MCF 10A (cell line): ENCODE data around the gene PLIN5. TPM values are rescaled to one million over a fixed set of nuclear protein-coding genes. Genes with fewer than 3 reads are reported as not detected.

ENCODE experiments used
- BruUV-seq: library from RNA; stranded (reverse); fragments of 400-500 nt; replicated peaks from 2 replicates; lab custom pipeline; 2021; lab: Mats Ljungman, UMichigan
- CTCF ChIA-PET: fragments of 300-600 bp; sonication (Branson Sonifier 250); formaldehyde crosslinking; extraction: SDS; loops from one replicate; lab custom pipeline; 2021; ENCODE audit warnings: antibody characterized with exemption, inconsistent platforms; lab: Yijun Ruan, JAX
- POLR2A ChIA-PET: fragments of 300-600, 350-650 bp; sonication (Branson Sonifier 250); formaldehyde crosslinking; extraction: SDS; loops from one replicate; lab custom pipeline; 2020; ENCODE audit warnings: antibody characterized with exemption, inconsistent platforms; lab: Yijun Ruan, JAX
- DNase-seq: peaks from one replicate; pipeline ENCODE4 v3.0.0-alpha.2; 2018; ENCODE audit not compliant: unreplicated experiment
- H3K27ac Mint-ChIP-seq: one replicate; pipeline ENCODE4 v1.8.0; 2022; ENCODE audit warnings: mild to moderate bottlenecking, low read depth, mixed read lengths; ENCODE audit not compliant: unreplicated experiment
- H3K27me3 Mint-ChIP-seq: one replicate; pipeline ENCODE4 v1.8.0; 2022; ENCODE audit warnings: mixed read lengths; ENCODE audit not compliant: insufficient read depth, unreplicated experiment
- H3K36me3 Mint-ChIP-seq: one replicate; pipeline ENCODE4 v1.8.0; 2022; ENCODE audit warnings: mild to moderate bottlenecking, moderate library complexity, mixed read lengths; ENCODE audit not compliant: insufficient read depth, unreplicated experiment
- H3K4me1 Mint-ChIP-seq: one replicate; pipeline ENCODE4 v1.8.0; 2022; ENCODE audit warnings: mixed read lengths; ENCODE audit not compliant: insufficient read depth, unreplicated experiment
- H3K4me3 Mint-ChIP-seq: one replicate; pipeline ENCODE4 v1.8.0; 2022; ENCODE audit warnings: mild to moderate bottlenecking, moderate library complexity, mixed read lengths; ENCODE audit not compliant: unreplicated experiment
- H3K9me3 Mint-ChIP-seq: one replicate; pipeline ENCODE4 v1.8.0; 2022; ENCODE audit warnings: mixed read lengths; ENCODE audit not compliant: unreplicated experiment
- intact Hi-C: fragments of 100-400 bp; cut with micrococcal nuclease; formaldehyde crosslinking; loops from 2 replicates; pipeline ENCODE4 v1.14.1; 2022
- total RNA-seq: library from RNA; stranded (reverse); gene quantifications from 2 replicates; pipeline ENCODE4 v1.2.3, GENCODE V29; 2022
- TF ChIP-seq, protein P1 (sequence below): fragments of 200-600 bp; IDR thresholded peaks from one replicate; pipeline ENCODE4 v1.8.0; 2022; ENCODE audit warnings: antibody characterized with exemption, mild to moderate bottlenecking; ENCODE audit not compliant: unreplicated experiment

Gene PLIN5
- total RNA-seq, 1 experiment from 2014 or later = not detected

DNA sequence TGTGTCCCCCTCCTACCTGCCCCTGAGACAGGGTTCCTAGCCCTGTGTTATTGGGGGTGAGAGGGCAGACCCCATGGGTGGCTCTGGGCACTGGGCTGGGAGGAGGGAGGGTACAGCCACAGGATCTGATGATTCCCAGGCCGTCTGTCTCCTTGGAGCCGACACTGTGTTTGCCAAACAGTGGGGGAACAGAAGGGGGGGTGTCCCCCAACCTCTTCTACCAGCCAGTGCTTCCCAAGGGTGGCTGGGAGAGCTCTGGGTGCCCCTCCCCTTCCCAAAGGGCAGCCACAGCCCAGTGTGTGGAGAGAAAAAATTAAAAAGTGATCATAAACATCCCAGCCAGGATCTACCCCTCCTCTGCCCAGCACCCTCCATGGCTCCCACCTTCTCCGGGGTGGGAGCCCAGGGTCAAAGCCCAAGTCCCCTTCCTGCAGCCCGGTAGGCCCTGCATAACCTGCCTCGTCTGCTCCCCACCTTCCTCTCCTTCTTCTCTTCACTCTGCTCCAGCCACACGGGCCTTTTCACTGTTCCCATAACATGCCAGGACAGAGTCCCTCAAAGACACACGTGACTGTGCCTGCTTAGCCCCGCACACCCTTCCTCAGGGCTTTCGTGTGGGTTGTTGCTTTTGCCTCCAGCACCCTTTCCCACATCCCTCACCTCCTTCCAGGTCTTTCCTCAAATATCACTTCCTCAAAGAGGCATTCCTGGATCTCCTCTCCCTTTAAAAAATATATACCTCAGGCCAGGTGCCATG lies 15.3 kb downstream of the PLIN5 start:
- intact Hi-C loops = no loop called here
- peaks cover 20% of the 10 kb centered on the region for H3K4me1 Mint-ChIP-seq
- peak; percentile 47 for DNase-seq

DNA sequence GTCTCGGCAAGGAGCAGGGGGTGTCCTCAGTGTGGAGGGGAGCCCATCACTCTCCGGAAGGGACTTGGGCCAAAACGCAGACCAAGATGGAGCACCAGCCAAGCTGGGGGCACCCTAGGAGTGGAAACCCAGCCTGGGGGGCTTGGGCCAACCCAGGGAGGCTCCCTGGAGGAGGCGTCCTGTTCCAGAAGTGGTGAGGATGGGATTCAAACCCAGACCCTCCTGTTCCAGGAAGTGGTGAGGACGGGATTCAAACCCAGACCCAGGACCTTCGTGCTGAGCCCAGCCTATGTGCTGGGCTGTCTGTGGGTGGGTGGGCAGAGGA lies 15.9 kb downstream of the PLIN5 start:
- intact Hi-C loops = no loop called here
- no TSS peak for BruUV-seq
- CTCF ChIA-PET = interaction anchor here (0.6 to 1.0 kb wide), 2 partner anchors 167 to 353 kb away, joined by 3 to 4 read pairs; no protein-coding TSS in a partner anchor
- H3K9me3 Mint-ChIP-seq = no peaks in the 10 kb centered on the region
- no peaks in the 10 kb centered on the region for H3K27me3 Mint-ChIP-seq
- no peak for DNase-seq
- peaks cover 6% of the 10 kb centered on the region for H3K36me3 Mint-ChIP-seq
- no peak overlapping the region for H3K4me3 Mint-ChIP-seq
- peaks cover 20% of the 10 kb centered on the region for H3K4me1 Mint-ChIP-seq
- peak overlapping the region; percentile 72 for H3K27ac Mint-ChIP-seq
- POLR2A ChIA-PET = no interaction called here
- TF ChIP-seq, protein P1, sequence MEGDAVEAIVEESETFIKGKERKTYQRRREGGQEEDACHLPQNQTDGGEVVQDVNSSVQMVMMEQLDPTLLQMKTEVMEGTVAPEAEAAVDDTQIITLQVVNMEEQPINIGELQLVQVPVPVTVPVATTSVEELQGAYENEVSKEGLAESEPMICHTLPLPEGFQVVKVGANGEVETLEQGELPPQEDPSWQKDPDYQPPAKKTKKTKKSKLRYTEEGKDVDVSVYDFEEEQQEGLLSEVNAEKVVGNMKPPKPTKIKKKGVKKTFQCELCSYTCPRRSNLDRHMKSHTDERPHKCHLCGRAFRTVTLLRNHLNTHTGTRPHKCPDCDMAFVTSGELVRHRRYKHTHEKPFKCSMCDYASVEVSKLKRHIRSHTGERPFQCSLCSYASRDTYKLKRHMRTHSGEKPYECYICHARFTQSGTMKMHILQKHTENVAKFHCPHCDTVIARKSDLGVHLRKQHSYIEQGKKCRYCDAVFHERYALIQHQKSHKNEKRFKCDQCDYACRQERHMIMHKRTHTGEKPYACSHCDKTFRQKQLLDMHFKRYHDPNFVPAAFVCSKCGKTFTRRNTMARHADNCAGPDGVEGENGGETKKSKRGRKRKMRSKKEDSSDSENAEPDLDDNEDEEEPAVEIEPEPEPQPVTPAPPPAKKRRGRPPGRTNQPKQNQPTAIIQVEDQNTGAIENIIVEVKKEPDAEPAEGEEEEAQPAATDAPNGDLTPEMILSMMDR = no peak

More for the DNA sequence above, 15.3 kb downstream of the PLIN5 start:
- no TSS peak for BruUV-seq
- POLR2A ChIA-PET = no interaction called here
- Mint-ChIP-seq H3K4me3 (peak overlapping the region; percentile 71), H3K36me3 (peaks cover 6% of the 10 kb centered on the region), H3K27ac (peak overlapping the region; percentile 72), H3K9me3 (no peaks in the 10 kb centered on the region), H3K27me3 (no peaks in the 10 kb centered on the region)
- CTCF ChIA-PET = interaction anchor here (1.0 kb wide), 1 partner anchor 168 kb away, joined by 3 read pairs; no protein-coding TSS in a partner anchor
- TF ChIP-seq, protein P1 = no peak

DNA sequence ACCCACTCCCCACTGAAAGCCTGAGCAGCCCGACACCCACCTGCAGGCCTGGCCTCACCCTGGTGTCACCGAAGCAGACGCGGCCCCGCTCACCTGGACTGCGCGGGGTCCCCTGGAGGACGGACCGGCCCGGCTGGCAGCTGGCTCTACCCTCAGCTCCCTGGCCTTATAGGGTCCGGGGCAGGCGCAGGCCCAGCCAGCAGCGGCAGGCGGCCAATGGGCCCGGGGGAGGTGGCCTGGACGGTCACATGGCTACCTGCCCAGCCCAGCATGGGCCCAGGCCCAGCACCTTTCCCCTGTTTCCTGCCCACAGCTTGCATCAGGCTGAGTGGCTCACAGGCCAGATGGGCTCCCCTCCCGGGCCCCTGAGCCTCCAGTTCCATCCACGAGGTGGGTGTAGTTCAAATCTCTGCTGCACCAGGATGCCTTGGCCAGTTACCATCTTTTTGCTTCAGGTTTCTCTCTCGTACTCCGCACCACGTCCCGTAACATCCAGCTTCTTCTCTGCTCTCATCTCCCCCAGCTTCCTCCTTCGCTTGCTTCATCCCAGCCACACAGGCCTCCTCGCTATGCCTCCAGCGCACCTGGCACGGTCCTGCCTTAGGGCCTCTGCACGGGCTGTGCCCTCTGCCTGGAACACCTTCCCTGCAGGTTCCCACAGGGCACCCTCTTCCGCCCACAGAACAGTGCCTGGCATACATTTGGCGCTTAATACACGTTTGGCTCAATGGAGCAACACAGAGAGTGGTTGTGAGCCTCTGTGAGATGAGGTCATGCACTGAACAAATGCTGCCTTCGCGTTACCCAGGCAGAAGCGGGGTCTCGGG lies 16.5 kb downstream of the PLIN5 start, which contains the start of gene PLIN4:
PLIN4 (minus strand) TSS at position 142 of the 827 bp plus-strand sequence. CDS start 214 bp downstream, outside the sequence.
- TF ChIP-seq, protein P1 = no peak
- ChIA-PET CTCF (interaction anchor here (0.6 kb wide), 2 partner anchors 36 to 352 kb away, joined by 3 to 4 read pairs; no protein-coding TSS in a partner anchor), POLR2A (no interaction called here)
- no TSS peak for BruUV-seq
- H3K9me3 Mint-ChIP-seq = no peaks in the 10 kb centered on the region
- H3K4me3 Mint-ChIP-seq = no peak within 1 kb of the TSS
- intact Hi-C loops = no loop called here
- H3K4me1 Mint-ChIP-seq = peaks cover 20% of the 10 kb centered on the region
- no peaks in the 10 kb centered on the region for H3K27me3 Mint-ChIP-seq
- peak; percentile 60 for DNase-seq
- peak within 1 kb of the TSS; percentile 72 for H3K27ac Mint-ChIP-seq
- peaks cover 6% of the 10 kb centered on the region for H3K36me3 Mint-ChIP-seq
